Activated CD4-positive, CD25-positive, alpha-beta regulatory T cell treated with anti-CD3 and anti-CD28 coated beads, Interleukin-2, amount 50 U/mL, for 24 hours (primary cell): Measurements from ENCODE around the gene INTU.

Experiments used
- ATAC-seq, 2 donors: fragments of 150-1000 bp; cut with Tn5 transposase; one replicate each; pipeline ENCODE4 v1.10.0; 2021; ENCODE audit warnings: mild to moderate bottlenecking in 1 of 2, moderate library complexity in 1 of 2

INTU gene

GRCh38 chr4:127759228-127759820 is 126.6 kb downstream of the INTU start:
- ATAC-seq, result no peak

GRCh38 chr4:127759893-127760292 is 127.1 kb downstream of the INTU start:
- ATAC-seq, result no peak

- ATAC-seq, result no peak
Observed at GRCh38 chr4:127771535-127772275, 138.9 kb downstream of the INTU start.

- no peak for ATAC-seq
Observed at GRCh38 chr4:127772769-127773671, 140.3 kb downstream of the INTU start.

- no peak for ATAC-seq
Observed at GRCh38 chr4:127775843-127776242, 143.1 kb downstream of the INTU start.
